GM19193 (cell line): Measurements from ENCODE around the gene SHROOM2.

Experiments
- POLR2A ChIP-seq: IDR thresholded peaks from 4 replicates; pipeline ENCODE4 v1.6.1; 2011; ENCODE audit not compliant: insufficient read depth, insufficient read length; ENCODE audit errors: extremely low read depth

Gene SHROOM2

DNA sequence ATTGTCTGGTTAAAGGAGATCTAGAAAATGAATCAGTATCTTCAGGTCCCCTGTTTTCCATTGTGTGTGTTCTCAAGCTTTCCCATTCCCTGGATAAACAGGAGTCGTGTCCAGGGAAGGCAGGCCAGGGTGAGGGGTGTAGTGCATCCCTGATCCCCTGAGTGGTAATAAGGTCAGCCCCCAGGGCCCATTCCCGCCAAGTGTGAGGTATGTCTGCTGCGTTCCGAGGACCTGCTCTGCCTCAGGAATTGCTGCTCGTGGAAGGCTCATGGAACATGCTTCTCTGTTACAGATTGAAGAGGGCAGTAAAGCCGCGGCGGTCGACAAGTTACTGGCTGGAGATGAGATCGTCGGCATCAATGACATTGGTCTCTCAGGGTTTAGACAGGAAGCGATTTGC is 87.1 kb downstream of the SHROOM2 start:
- no peak for TF ChIP-seq POLR2A

DNA sequence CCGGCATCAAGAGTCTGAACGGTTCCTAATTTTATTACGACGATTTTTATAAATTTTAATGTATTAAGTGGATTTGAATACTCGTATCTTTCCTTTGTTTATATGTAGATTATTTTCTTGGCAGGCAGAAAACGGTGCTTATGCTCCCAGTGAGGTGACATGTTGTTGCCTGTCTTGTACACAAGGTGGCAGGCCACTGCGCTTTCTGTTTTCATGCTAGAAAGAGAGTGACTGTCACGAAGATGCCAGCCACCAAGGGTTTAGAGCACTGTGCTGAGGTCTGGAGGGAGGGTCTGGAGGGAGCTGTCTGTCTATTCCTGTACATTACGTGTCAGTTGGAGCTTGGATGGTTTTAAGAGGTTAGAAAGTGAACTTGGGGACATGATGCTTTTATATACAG is 87.7 kb downstream of the SHROOM2 start:
- TF ChIP-seq POLR2A: no peak

DNA sequence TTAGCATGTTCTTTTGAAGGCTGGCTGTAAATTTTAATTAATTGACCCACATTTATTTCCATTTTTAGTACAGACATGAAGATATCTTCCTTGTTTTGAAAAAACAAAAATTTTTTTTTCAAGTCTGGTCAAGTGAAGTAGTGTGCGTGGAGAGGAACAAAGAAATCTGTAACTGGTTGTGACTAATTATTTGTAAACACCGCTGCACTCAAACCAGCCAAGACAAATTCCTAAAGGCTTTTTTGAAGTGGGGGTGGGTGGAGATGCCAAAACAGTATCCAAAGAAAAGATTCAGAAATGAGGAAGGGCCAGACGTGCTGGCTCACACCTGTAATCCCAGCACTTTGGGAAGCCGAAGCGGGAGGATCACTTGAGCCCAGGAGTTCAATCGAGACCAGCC is 88.3 kb downstream of the SHROOM2 start:
- TF ChIP-seq POLR2A: no peak

DNA sequence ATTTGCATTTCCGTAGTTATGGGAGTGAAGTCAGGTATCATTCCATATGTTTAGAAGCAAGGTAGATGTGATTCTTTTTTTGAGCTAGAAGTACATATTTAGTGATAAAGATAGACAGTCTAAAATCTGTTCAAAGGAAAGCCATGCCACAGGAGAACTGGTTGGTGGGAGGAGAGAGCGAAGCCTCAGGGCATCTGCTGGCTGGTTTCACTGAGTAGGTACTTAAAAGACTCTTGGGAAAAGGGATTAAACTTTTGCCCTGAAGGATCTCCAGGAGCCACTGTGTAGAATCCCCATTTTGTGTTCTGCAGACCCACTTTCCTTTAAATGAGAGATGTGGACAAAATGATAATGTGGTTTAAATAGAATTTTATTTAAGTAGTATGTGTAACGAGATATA is 89.6 kb downstream of the SHROOM2 start:
- no peak for TF ChIP-seq POLR2A

DNA sequence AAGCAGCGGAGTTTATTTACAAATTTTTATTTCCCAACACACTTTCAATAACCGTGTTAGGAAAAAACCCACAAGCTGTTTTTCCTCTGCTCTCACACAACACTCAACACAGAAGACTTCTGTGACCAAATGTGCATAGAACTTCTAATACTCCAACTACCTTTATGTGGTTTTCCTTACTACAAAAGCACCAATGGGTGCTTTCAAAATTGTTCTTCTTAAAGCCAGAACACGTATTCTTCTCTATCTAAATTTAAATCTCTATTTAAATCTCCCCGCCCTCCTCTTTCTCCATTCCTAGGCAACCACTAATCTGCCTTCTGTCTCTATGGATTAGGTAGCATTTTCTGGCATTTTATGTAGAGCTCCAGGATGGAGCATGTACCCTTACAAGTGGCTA is 90.0 kb downstream of the SHROOM2 start:
- TF ChIP-seq POLR2A: no peak

DNA sequence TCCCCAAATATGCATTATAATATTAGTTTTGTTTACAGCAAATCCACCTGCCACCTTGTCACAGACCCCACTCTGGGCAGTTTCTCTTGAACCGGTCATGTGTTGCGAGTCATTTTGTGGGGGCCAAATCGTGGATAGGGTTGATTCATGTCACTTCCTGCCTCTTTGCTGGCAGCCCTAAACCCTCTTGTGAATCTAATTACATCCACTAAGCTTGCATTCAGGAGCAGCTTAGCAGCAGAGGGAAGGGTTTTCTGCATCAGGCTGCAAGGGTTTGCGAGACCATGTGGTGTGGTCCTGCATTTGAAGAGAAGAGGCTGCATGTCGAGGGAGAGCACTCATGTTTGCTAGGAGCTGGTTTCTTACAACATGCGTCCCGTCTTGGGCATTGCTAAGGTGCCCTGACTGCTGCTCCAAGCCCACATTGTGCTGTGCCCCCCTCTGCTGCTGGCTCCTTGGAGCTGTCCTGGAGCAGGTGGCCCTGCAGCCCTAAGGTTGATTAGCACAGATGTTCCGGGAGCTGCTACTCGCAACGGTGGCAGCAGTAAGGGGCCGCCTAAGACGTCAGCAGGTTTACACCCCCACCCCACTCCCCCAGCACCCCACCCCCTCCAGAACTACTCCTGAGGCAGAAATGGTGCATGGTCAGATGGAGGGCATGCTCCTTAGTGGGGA is 92.1 kb downstream of the SHROOM2 start:
- no peak for TF ChIP-seq POLR2A

DNA sequence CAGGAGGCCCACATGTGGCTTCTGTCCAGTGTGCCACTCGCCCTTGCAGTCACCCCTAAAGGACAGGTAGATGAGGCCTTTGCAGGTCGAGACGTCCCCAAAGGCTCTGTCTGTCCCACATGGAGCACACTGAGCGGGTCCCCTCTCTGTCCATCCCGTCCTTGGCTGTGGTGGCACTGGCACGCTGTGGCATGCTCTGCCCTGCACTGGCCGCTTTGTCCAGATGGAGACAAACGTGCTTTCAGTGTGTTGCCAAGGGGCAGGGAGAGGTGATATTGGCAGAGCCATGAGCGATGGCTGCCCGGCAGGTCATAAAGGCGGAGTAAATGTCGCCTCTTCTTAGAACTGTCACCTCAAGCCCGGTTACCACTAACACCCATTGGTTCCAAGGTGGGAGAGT is 94.0 kb downstream of the SHROOM2 start:
- no peak for TF ChIP-seq POLR2A

DNA sequence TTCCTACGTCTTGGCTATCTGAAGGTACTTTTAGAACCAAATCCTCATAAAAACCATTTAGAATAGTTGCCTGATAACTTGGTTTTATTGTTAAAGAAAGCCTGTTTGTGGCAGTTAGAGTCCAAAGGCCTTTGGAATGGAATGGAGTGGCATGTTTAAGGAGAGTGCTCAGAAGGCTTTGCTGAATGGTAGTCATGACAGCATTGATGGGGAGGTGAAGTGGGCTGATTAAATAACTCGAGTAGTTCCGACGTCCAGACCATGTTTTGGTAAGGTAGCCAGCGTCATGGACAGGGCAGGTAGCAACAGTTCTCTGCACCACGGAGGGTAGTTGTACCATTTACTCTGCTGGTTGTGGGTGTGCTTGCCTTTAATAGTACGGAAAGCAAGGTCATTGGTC is 94.6 kb downstream of the SHROOM2 start:
- TF ChIP-seq POLR2A: no peak

DNA sequence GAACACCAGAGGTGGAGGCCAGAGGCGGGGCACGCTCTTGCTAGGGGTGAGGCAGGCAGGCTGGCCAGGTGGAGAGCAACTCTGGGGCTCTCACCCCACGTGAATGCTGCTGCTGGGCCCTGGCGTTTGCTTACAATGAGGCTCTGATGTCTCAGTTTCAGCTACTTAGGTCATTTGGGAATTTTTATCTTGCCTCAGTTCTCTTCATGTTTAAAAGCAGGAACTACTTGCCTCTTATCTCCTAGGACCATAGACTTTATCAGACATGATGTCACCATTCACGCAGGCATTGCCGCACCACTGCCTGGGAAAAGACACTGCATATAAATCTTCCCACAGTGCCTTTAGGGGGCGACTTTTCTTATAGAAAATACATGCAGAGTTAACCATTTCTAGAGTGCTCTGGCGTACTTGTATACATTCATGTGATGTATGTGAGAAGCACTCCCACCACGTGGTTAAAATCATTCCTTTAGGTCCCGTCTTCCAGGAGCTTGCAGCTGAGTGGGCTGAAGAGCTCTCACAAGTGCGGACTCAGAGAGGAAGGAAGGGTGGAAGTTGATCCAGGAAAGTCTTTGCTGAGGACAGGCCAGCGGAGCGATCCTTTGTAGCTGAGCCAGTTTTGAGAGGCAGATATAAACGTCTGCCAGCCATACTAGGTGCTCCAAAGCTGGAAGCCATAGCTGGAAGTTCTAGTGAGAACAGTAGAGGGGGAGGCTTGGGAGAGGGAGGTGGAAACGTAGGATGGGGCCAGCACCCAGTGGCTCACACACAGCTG is 96.6 kb downstream of the SHROOM2 start:
- no peak for TF ChIP-seq POLR2A

DNA sequence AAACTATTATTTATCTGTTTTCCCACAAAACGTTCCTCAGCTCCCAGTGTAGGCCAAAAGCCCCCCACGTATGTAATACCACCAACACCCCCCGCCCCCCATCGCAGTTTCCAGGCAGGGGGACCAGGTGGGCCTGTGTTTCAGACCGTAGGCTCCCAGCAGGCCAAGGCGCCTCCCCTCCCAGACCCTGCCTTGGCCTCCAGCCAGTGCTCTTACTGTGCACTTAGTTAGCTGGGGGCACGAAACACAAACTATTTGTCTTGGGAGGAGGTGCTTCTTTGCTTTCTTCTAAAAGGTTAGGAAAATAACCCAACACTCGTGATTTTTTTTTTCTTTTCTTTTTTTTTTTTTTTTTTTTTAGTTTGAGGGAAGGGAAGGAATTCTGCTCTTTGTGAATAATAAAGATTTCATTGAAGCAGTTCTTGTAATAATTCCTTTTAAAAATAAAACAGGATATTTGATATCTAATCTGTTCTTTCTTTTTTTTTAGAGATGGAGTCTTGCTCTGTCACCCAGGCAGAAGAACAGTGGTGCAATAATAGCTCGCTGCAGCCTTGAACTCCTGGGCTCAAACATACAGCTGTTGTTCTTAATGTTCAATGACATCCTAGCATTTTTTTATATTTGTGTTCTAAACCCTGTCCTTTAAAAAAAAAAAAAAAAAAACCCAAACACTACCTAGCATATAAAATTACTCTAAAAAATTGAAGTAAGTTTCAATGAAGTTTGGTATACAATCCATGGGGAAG is 98.0 kb downstream of the SHROOM2 start:
- TF ChIP-seq POLR2A: no peak

DNA sequence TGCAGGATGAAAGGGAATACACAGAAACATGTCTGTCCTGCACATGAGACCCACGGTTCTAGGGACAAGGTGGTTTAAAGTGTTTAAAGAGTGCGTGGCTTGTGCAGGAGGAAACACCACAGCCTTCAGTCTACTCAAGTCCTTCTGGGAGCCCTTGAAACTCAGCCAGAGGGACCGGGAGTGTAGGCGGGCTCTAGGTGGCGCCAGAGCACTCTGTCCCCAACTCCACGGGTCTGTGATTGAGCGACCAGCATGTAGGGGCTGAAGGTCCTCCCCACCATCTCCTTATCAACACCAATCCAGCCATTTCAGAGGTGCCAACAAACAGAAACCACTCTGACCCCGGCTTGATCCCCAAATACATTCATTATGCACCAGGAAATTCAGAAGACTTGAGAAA is 98.9 kb downstream of the SHROOM2 start:
- no peak for TF ChIP-seq POLR2A

DNA sequence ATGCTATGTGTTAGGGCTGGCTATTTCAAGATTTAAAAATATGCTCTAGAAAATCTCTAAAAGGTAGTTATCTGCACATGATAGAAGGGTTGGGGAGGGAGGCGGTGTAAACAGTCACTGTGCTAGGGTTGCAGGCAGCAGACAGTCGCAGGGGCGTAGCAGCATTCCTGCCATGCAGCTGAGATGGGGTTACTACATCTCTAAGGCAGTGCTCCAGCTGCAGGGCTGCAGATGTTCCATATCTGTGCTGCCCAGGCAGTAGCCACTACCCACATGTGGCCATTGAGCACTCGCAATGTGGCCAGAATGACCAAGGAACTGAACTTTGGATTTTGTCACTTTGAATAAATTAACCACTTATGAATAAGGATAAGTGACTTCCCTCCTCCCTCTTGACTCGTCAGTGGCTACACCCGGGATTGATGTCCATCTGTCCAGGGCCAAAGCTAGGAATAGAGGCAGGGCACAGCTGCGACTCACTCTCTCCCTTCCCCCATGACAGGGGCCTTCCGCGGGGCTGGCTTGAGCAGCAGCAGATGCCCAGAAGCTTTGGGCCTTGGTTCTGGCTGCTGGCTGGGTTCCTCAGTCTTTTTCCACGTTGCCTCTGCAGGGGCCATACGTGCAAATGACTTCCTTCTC is 101.5 kb downstream of the SHROOM2 start:
- TF ChIP-seq POLR2A: no peak

DNA sequence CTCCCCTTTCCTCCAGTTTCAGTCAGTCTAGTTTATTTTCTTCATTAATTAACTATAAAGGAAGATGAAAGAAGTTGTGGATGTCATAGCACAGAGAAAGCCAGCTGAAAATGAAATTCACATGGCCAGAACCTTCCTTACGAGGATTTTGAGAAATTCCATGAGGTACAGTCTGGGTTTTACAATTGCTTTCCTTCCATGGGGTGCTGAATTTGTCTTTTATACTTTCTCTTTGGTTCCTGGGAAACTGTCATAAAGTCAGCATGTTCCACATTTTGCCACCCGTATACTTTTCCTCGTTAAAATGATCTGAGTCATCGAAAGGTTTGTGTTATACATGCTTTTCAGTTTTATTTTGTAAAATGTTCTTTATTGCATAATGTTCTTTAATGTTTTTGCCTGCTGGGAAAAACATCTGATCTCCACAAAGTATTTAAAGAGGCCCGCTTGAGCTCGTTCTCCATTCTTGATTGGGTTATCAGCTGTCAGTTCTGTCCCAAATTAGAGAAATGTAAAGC is 102.8 kb downstream of the SHROOM2 start:
- TF ChIP-seq POLR2A: no peak

DNA sequence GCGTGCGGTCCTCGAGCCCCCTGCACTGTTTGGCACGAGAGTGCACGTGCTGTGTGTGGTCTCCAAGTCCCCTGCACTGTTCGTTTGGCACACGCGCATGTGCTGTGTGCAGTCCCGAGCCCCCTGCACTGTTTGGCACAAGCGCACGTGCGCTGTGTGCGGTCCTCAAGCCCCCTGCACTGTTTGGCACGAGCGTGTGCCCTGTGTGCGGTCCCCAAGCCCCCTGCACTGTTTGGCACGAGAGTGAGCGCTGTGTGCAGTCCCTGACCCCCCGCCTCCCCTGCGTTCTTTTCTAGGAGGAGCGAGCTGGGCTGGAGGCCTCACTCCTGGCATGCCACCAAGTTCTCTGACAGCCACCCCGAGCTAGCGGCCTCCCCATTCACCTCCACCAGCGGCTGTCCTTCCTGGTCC is 104.5 kb downstream of the SHROOM2 start:
- TF ChIP-seq POLR2A: no peak
